ENCODE data around the gene GTF2B. TPM values are rescaled to one million over a fixed set of nuclear protein-coding genes. Genes with fewer than 3 reads are reported as not detected.
"Not testable (repeated sequence)": the region's sequence is repeated elsewhere in the genome, so short reads cannot be mapped to it uniquely, and the experiment has no call there.

GTF2B gene
- total RNA-seq (67.9 TPM), polyA plus RNA-seq (26.4 TPM)

GRCh38 chr1:88891318-88891950 lies at the start of gene GTF2B:
GTF2B (minus strand) TSS chr1:88891567; CDS start chr1:88891499, 68 bp downstream.
- peak; percentile 94 for DNase-seq (ENCODE audit: extremely low spot score)
- WGBS = under 1% methylated on average over 47 of the region's 47 CpGs
- peak within 1 kb of the TSS; percentile 96 for H3K27ac ChIP-seq (ENCODE audit: low read depth)
- no peaks in the 10 kb centered on the region for H3K36me3 ChIP-seq (ENCODE audit: insufficient read depth)
- peak within 1 kb of the TSS; percentile 83 for H3K4me3 ChIP-seq (ENCODE audit: low read depth, low read length)
- H3K4me1 ChIP-seq (ENCODE audit: insufficient read depth) = no peaks in the 10 kb centered on the region

GRCh38 chr1:88938528-88938927 lies 47.2 kb upstream of the GTF2B start:
- not testable (repeated sequence) for H3K4me3 ChIP-seq (ENCODE audit: low read depth, low read length); H3K4me1 ChIP-seq (ENCODE audit: insufficient read depth); DNase-seq (ENCODE audit: extremely low spot score); H3K27ac ChIP-seq (ENCODE audit: low read depth); H3K36me3 ChIP-seq (ENCODE audit: insufficient read depth)
- WGBS = 95% methylated on average over 1 of the region's 1 CpG

- 92% methylated on average over 4 of the region's 4 CpGs for WGBS
- H3K27ac ChIP-seq (ENCODE audit: low read depth) = no peak overlapping the region
- peaks cover 2% of the 10 kb centered on the region for H3K36me3 ChIP-seq (ENCODE audit: insufficient read depth)
- H3K4me3 ChIP-seq (ENCODE audit: low read depth, low read length) = no peak overlapping the region
- DNase-seq (ENCODE audit: extremely low spot score) = no peak
- H3K4me1 ChIP-seq (ENCODE audit: insufficient read depth) = no peaks in the 10 kb centered on the region
These were observed 45.5 kb upstream of the GTF2B start for GRCh38 chr1:88936760-88937342.

- Histone ChIP-seq H3K4me3 (ENCODE audit: low read depth, low read length) (no peak overlapping the region), H3K27ac (ENCODE audit: low read depth) (no peak overlapping the region), H3K36me3 (ENCODE audit: insufficient read depth) (no peaks in the 10 kb centered on the region), H3K4me1 (ENCODE audit: insufficient read depth) (no peaks in the 10 kb centered on the region)
- no peak for DNase-seq (ENCODE audit: extremely low spot score)
These were observed 44.8 kb upstream of the GTF2B start for GRCh38 chr1:88936223-88936523.

- 73% methylated on average over 5 of the region's 5 CpGs for WGBS
- no peak for DNase-seq (ENCODE audit: extremely low spot score)
- Histone ChIP-seq H3K4me1 (ENCODE audit: insufficient read depth) (no peaks in the 10 kb centered on the region), H3K4me3 (ENCODE audit: low read depth, low read length) (no peak overlapping the region), H3K36me3 (ENCODE audit: insufficient read depth) (no peaks in the 10 kb centered on the region), H3K27ac (ENCODE audit: low read depth) (no peak overlapping the region)
These were observed 44.3 kb upstream of the GTF2B start for GRCh38 chr1:88935522-88936222.

- not testable (repeated sequence) for DNase-seq (ENCODE audit: extremely low spot score); H3K4me1 ChIP-seq (ENCODE audit: insufficient read depth); H3K4me3 ChIP-seq (ENCODE audit: low read depth, low read length); H3K36me3 ChIP-seq (ENCODE audit: insufficient read depth); H3K27ac ChIP-seq (ENCODE audit: low read depth)
- WGBS = 92% methylated on average over 7 of the region's 7 CpGs
These were observed 38.8 kb upstream of the GTF2B start for GRCh38 chr1:88930176-88930575.

- WGBS = 98% methylated on average over 2 of the region's 2 CpGs
- Histone ChIP-seq H3K27ac (ENCODE audit: low read depth) (no peak overlapping the region), H3K4me3 (ENCODE audit: low read depth, low read length) (no peak overlapping the region), H3K36me3 (ENCODE audit: insufficient read depth) (peaks cover 2% of the 10 kb centered on the region), H3K4me1 (ENCODE audit: insufficient read depth) (no peaks in the 10 kb centered on the region)
- no peak for DNase-seq (ENCODE audit: extremely low spot score)
These were observed 31.9 kb upstream of the GTF2B start for GRCh38 chr1:88923224-88923623.

GRCh38 chr1:88922214-88922613 lies 30.8 kb upstream of the GTF2B start:
- DNase-seq (ENCODE audit: extremely low spot score) = no peak
- no peak overlapping the region for H3K4me3 ChIP-seq (ENCODE audit: low read depth, low read length)
- H3K36me3 ChIP-seq (ENCODE audit: insufficient read depth) = peaks cover 2% of the 10 kb centered on the region
- no peak overlapping the region for H3K27ac ChIP-seq (ENCODE audit: low read depth)
- WGBS = 86% methylated on average over 3 of the region's 3 CpGs
- no peaks in the 10 kb centered on the region for H3K4me1 ChIP-seq (ENCODE audit: insufficient read depth)

GRCh38 chr1:88920845-88921244 lies 29.5 kb upstream of the GTF2B start:
- 100% methylated on average over 1 of the region's 1 CpG for WGBS
- peaks cover 2% of the 10 kb centered on the region for H3K36me3 ChIP-seq (ENCODE audit: insufficient read depth)
- no peak overlapping the region for H3K27ac ChIP-seq (ENCODE audit: low read depth)
- DNase-seq (ENCODE audit: extremely low spot score) = no peak
- H3K4me3 ChIP-seq (ENCODE audit: low read depth, low read length) = no peak overlapping the region
- no peaks in the 10 kb centered on the region for H3K4me1 ChIP-seq (ENCODE audit: insufficient read depth)

- 97% methylated on average over 3 of the region's 3 CpGs for WGBS
- Histone ChIP-seq H3K27ac (ENCODE audit: low read depth) (no peak overlapping the region), H3K4me1 (ENCODE audit: insufficient read depth) (no peaks in the 10 kb centered on the region), H3K36me3 (ENCODE audit: insufficient read depth) (no peaks in the 10 kb centered on the region), H3K4me3 (ENCODE audit: low read depth, low read length) (no peak overlapping the region)
- DNase-seq (ENCODE audit: extremely low spot score) = no peak
These were observed 26.1 kb upstream of the GTF2B start for GRCh38 chr1:88917321-88918025.

GRCh38 chr1:88916883-88917282 lies 25.5 kb upstream of the GTF2B start:
- no peak overlapping the region for H3K4me3 ChIP-seq (ENCODE audit: low read depth, low read length)
- 95% methylated on average over 1 of the region's 1 CpG for WGBS
- no peak overlapping the region for H3K27ac ChIP-seq (ENCODE audit: low read depth)
- no peak for DNase-seq (ENCODE audit: extremely low spot score)
- H3K4me1 ChIP-seq (ENCODE audit: insufficient read depth) = no peaks in the 10 kb centered on the region
- no peaks in the 10 kb centered on the region for H3K36me3 ChIP-seq (ENCODE audit: insufficient read depth)

- DNase-seq (ENCODE audit: extremely low spot score); H3K36me3 ChIP-seq (ENCODE audit: insufficient read depth); H3K27ac ChIP-seq (ENCODE audit: low read depth); H3K4me3 ChIP-seq (ENCODE audit: low read depth, low read length); H3K4me1 ChIP-seq (ENCODE audit: insufficient read depth): not testable (repeated sequence)
- 93% methylated on average over 9 of the region's 9 CpGs for WGBS
These were observed 20.4 kb upstream of the GTF2B start for GRCh38 chr1:88911800-88912199.

- H3K4me1 ChIP-seq (ENCODE audit: insufficient read depth) = no peaks in the 10 kb centered on the region
- DNase-seq (ENCODE audit: extremely low spot score) = no peak
- H3K36me3 ChIP-seq (ENCODE audit: insufficient read depth) = no peaks in the 10 kb centered on the region
- 82% methylated on average over 9 of the region's 9 CpGs for WGBS
- H3K4me3 ChIP-seq (ENCODE audit: low read depth, low read length) = no peak overlapping the region
- no peak overlapping the region for H3K27ac ChIP-seq (ENCODE audit: low read depth)
These were observed 19.8 kb upstream of the GTF2B start for GRCh38 chr1:88911161-88911560.

- no peaks in the 10 kb centered on the region for H3K4me1 ChIP-seq (ENCODE audit: insufficient read depth)
- H3K4me3 ChIP-seq (ENCODE audit: low read depth, low read length) = no peak overlapping the region
- H3K36me3 ChIP-seq (ENCODE audit: insufficient read depth) = no peaks in the 10 kb centered on the region
- WGBS = 73% methylated on average over 1 of the region's 1 CpG
- DNase-seq (ENCODE audit: extremely low spot score) = no peak
- no peak overlapping the region for H3K27ac ChIP-seq (ENCODE audit: low read depth)
These were observed 19.0 kb upstream of the GTF2B start for GRCh38 chr1:88910401-88910800.
